ENCODE results near the gene ABR.

DNA sequence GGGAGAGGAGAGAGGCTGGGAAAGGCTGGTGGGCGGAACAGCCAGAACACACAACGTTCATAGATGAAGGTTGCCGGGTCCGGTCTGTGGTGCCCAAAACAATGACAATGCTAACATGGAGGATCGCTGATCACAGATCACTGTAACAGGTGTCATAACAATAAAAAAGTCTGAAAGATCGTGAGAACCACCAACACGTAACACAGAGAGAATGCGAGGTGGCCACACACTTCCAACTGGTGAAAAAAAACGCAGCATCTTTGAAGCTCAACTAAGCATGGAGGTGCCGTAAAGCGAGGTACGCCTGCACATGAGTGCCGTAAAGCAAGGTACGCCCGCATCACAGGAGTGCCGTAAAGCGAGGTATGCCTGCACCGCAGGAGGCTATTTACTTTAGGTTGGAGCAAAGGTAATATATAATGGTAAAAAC, 42.3 kb downstream of the ABR start:
- TF ChIP-seq CTCF (IDR thresholded peaks at IDR 0.05) (no peak), POLR2AphosphoS5 (IDR thresholded peaks at IDR 0.05) (no peak)

Measured in suprapubic skin (tissue), 3 donors.